Measurements from ENCODE around the gene PDLIM3. TPM values are rescaled to one million over a fixed set of nuclear protein-coding genes. Genes with fewer than 3 reads are reported as not detected.

The PDLIM3 gene
- total and polyA plus RNA-seq, 3 donors from 2014 or later = 29.8 to 66.4 (median 41.6) TPM

DNA sequence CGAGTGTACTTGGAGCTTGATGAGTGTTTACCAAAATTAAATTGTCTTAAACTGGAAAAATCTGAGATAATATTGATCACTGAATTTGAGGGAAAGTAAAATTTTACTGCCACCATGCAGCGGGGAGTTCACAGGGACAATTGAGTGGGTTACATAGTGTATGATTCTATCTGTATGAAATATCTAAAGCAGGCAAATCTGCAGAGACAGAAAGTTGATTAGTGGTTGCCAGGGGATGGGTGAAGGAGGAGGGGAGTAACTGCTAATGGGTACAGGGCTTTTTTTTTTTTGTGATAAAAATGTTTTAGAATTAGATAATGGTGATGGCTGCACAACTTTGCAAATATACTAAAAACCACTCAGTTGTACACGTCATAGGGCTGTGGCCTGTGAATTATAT is 35.4 kb upstream of the PDLIM3 start:
- no peaks in the 10 kb centered on the region for H3K9me3 ChIP-seq
- H3K4me3 ChIP-seq = no peak overlapping the region
- WGBS, 2 donors = 85 to 90% methylated on average over 3 of the region's 3 CpGs
- no peak overlapping the region for H3K27ac ChIP-seq
- no peak for TF ChIP-seq POLR2A (IDR thresholded peaks at IDR 0.05)
- TF ChIP-seq, protein P1, sequence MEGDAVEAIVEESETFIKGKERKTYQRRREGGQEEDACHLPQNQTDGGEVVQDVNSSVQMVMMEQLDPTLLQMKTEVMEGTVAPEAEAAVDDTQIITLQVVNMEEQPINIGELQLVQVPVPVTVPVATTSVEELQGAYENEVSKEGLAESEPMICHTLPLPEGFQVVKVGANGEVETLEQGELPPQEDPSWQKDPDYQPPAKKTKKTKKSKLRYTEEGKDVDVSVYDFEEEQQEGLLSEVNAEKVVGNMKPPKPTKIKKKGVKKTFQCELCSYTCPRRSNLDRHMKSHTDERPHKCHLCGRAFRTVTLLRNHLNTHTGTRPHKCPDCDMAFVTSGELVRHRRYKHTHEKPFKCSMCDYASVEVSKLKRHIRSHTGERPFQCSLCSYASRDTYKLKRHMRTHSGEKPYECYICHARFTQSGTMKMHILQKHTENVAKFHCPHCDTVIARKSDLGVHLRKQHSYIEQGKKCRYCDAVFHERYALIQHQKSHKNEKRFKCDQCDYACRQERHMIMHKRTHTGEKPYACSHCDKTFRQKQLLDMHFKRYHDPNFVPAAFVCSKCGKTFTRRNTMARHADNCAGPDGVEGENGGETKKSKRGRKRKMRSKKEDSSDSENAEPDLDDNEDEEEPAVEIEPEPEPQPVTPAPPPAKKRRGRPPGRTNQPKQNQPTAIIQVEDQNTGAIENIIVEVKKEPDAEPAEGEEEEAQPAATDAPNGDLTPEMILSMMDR (IDR thresholded peaks at IDR 0.05) = no peak
- no peaks in the 10 kb centered on the region for H3K36me3 ChIP-seq (ENCODE audit: low read depth, missing control alignments)
- intact Hi-C loops (cut with DNase I; ENCODE audit: low total_unique reads) = no loop called here
- H3K27me3 ChIP-seq = no peaks in the 10 kb centered on the region
- no peak for DNase-seq
- H3K4me1 ChIP-seq = peaks cover 20% of the 10 kb centered on the region

DNA sequence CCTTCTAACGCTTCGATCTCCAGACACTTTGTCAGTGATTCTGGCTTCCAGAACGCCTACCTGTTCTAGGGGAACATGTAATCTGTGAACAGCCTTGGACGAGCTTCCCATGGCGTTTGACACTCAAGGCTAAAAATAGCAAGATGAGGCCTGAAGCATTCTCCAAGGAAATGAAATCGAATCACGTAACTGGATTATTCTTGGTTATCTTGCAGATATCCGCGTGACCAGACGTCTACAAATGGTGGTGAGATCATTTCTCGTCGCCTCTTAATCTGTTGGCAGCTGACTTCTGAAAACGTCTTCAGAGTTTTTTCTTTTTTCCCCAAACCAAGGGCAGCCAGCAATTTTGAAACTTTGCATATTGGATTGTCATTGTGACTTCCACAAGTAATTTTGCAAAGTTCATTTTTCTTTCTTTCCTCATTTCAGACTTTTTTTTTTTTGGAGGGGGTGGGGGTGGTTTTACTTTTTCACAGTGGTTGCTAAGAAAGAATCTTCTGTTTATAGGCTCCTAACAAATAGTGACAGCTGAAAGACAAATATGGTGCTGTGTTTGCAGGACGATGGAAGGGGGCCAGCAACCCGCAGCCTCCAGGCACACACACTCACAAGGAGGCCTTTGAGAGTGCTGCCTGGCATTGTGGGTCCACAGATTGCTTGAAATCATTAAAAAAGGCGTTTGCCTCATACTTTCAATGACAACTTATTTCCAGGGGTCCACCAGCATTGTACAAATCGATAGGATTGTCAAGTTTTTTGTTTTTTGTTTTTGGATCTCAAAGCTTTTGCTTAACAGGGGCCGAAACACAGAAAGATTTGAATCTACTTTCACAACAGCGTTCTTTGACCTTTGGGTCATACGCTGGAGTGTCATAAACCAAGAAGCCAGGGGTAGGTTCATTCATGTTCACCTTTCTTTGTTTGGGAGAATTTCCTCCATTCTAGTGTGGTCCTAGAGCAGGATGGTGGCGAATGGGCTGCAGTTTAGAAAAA is 32.4 kb upstream of the PDLIM3 start:
- intact Hi-C loops (cut with DNase I; ENCODE audit: low total_unique reads) = no loop called here
- peaks cover 20% of the 10 kb centered on the region for H3K4me1 ChIP-seq

DNA sequence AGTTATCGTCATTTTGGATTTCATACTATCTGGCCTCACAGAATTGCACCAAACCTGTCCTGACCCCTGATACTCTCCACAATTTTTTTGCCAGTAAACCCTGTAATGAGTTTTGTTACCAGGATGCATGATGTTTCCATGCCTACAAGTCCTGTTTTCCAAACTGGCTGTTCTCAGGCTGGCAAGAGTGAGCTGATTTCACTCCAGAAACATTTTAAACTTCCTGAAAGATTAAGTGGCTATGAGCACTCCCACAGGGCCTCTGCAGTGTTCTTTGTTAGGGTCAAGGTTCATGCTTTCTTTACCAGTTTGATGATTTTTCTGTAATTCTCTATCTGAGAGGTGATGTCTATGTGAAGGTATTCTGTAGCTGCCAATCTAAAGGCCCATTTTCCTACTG is 31.7 kb upstream of the PDLIM3 start:
- H3K4me3 ChIP-seq = no peak overlapping the region
- intact Hi-C loops (cut with DNase I; ENCODE audit: low total_unique reads) = no loop called here

More for the DNA sequence above, 32.4 kb upstream of the PDLIM3 start:
- TF ChIP-seq POLR2A (IDR thresholded peaks at IDR 0.05) = no peak
- TF ChIP-seq, protein P1 (IDR thresholded peaks at IDR 0.05) = no peak
- Histone ChIP-seq H3K36me3 (ENCODE audit: low read depth, missing control alignments) (no peaks in the 10 kb centered on the region), H3K4me3 (no peak overlapping the region), H3K27ac (peak overlapping the region; percentile 83 to 88), H3K27me3 (no peaks in the 10 kb centered on the region), H3K9me3 (no peaks in the 10 kb centered on the region)
- 43 to 57% methylated on average over 21 of the region's 21 CpGs for WGBS, 2 donors
- DNase-seq = peak; percentile 74

DNA sequence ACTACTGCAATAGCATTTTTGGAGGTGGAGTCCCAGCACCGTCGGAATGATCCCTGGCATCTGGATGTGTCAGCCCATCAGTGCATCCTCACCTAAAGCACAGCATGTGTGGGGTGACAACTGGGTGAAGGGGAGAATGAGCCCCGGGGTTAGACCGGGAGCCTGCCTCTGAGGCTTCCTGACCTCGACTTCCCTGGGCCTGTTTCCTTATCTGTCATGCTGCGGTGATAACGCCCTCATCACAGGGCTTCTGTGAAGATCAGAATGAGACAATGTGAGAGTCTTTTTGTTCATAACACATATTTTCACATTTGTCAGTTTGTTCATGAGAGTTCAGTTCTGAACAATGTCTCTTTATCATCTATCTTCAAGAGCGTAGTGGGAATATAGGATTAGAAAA is 31.1 kb upstream of the PDLIM3 start:
- Histone ChIP-seq H3K27me3 (no peaks in the 10 kb centered on the region), H3K36me3 (ENCODE audit: low read depth, missing control alignments) (no peaks in the 10 kb centered on the region), H3K27ac (peak overlapping the region; percentile 83 to 88), H3K4me1 (peaks cover 20% of the 10 kb centered on the region), H3K4me3 (no peak overlapping the region), H3K9me3 (no peaks in the 10 kb centered on the region)
- 32 to 36% methylated on average over 8 of the region's 8 CpGs for WGBS, 2 donors
- no peak for TF ChIP-seq POLR2A (IDR thresholded peaks at IDR 0.05)
- TF ChIP-seq, protein P1 (IDR thresholded peaks at IDR 0.05) = no peak
- intact Hi-C loops (cut with DNase I; ENCODE audit: low total_unique reads) = no loop called here
- DNase-seq = no peak

More for the DNA sequence above, 31.7 kb upstream of the PDLIM3 start:
- H3K27me3 ChIP-seq = no peaks in the 10 kb centered on the region
- 17 to 43% methylated on average over 1 of the region's 1 CpG for WGBS, 2 donors
- H3K36me3 ChIP-seq (ENCODE audit: low read depth, missing control alignments) = no peaks in the 10 kb centered on the region
- TF ChIP-seq, protein P1 (IDR thresholded peaks at IDR 0.05) = no peak
- H3K4me1 ChIP-seq = peaks cover 20% of the 10 kb centered on the region
- peak overlapping the region; percentile 83 to 88 for H3K27ac ChIP-seq
- H3K9me3 ChIP-seq = no peaks in the 10 kb centered on the region
- DNase-seq = peak; percentile 37

All from testis (tissue), 3 donors.